GM21526 (cell line): ENCODE results near the gene RNF212.
"Not testable (repeated sequence)": the region's sequence is repeated elsewhere in the genome, so short reads cannot be mapped to it uniquely, and the experiment has no call there.

ENCODE experiments used
- ATAC-seq: cut with Tn5 transposase; IDR thresholded peaks from one replicate; pipeline ENCODE4 v1.9.1; 2021; ENCODE audit warnings: moderate library complexity; ENCODE audit not compliant: unreplicated experiment, low FRiP score

RNF212 gene

GRCh38 chr4:1052231-1052671 is 61.1 kb downstream of the RNF212 start:
- no peak for ATAC-seq

GRCh38 chr4:1051472-1051871 is 61.9 kb downstream of the RNF212 start:
- no peak for ATAC-seq

- no peak for ATAC-seq
Observed at GRCh38 chr4:1050486-1051213, 62.7 kb downstream of the RNF212 start.

- no peak for ATAC-seq
Observed at GRCh38 chr4:1049591-1049905, 63.8 kb downstream of the RNF212 start.

- no peak for ATAC-seq
Observed at GRCh38 chr4:1048773-1049590, 64.4 kb downstream of the RNF212 start.

GRCh38 chr4:1047976-1048772 is 65.2 kb downstream of the RNF212 start:
- ATAC-seq: no peak

- no peak for ATAC-seq
Observed at GRCh38 chr4:1047106-1047975, 66.0 kb downstream of the RNF212 start.

GRCh38 chr4:1046581-1047011 is 66.8 kb downstream of the RNF212 start:
- ATAC-seq: not testable (repeated sequence)

- ATAC-seq: no peak
Observed at GRCh38 chr4:1045595-1046201, 67.7 kb downstream of the RNF212 start.

GRCh38 chr4:1045193-1045594 is 68.2 kb downstream of the RNF212 start:
- ATAC-seq: no peak

GRCh38 chr4:1044469-1045192 is 68.7 kb downstream of the RNF212 start:
- no peak for ATAC-seq

GRCh38 chr4:1043651-1044468 is 69.5 kb downstream of the RNF212 start:
- ATAC-seq: no peak

GRCh38 chr4:1043162-1043561 is 70.2 kb downstream of the RNF212 start:
- no peak for ATAC-seq

- no peak for ATAC-seq
Observed at GRCh38 chr4:1042352-1043055, 70.9 kb downstream of the RNF212 start.

- ATAC-seq: no peak
Observed at GRCh38 chr4:1041936-1042330, 71.4 kb downstream of the RNF212 start.

GRCh38 chr4:1041147-1041935 is 72.0 kb downstream of the RNF212 start:
- ATAC-seq: no peak
